HEK293T (cell line): ENCODE results near the gene FAM114A2.

Experiments
- CTCF ChIA-PET: fragments of 350-600 bp; formaldehyde crosslinking; extraction: SDS; loops from one replicate; lab custom pipeline; 2021; ENCODE audit warnings: antibody characterized with exemption, inconsistent platforms; lab: Yijun Ruan, JAX
- POLR2A ChIA-PET: fragments of 350-600 bp; formaldehyde crosslinking; extraction: SDS; loops from one replicate; lab custom pipeline; 2020; ENCODE audit warnings: antibody characterized with exemption, inconsistent platforms; lab: Yijun Ruan, JAX
- DNase-seq: peaks from one replicate; pipeline ENCODE4 v3.0.0; 2012; ENCODE audit warnings: mixed read lengths; ENCODE audit errors: extremely low spot score
- ARNT ChIP-seq: fragments of 450-650 bp; IDR thresholded peaks from 2 replicates; pipeline ENCODE4 v1.6.1; 2017; ENCODE audit warnings: mild to moderate bottlenecking
- BHLHE40 ChIP-seq: fragments of 450-650 bp; IDR thresholded peaks from 2 replicates; pipeline ENCODE4 v1.6.1; 2016; ENCODE audit warnings: mild to moderate bottlenecking, moderate library complexity, borderline replicate concordance
- CTBP1 ChIP-seq: fragments of 450-650 bp; IDR thresholded peaks from 2 replicates; pipeline ENCODE4 v1.6.1; 2016; ENCODE audit warnings: borderline replicate concordance
- ELF4 ChIP-seq: fragments of 450-650 bp; IDR thresholded peaks from 2 replicates; pipeline ENCODE4 v1.6.1; 2017; ENCODE audit warnings: antibody characterized with exemption
- FOXA1 ChIP-seq: fragments of 450-650 bp; IDR thresholded peaks from 2 replicates; pipeline ENCODE4 v1.6.1; 2016; ENCODE audit warnings: mild to moderate bottlenecking
- FOXK2 ChIP-seq: fragments of 450-650 bp; IDR thresholded peaks from 2 replicates; pipeline ENCODE4 v1.6.1; 2016; ENCODE audit warnings: mild to moderate bottlenecking
- FOXM1 ChIP-seq: fragments of 450-650 bp; IDR thresholded peaks from 2 replicates; pipeline ENCODE4 v1.6.1; 2017; ENCODE audit warnings: mild to moderate bottlenecking, borderline replicate concordance
- HDGF ChIP-seq: fragments of 450-650 bp; IDR thresholded peaks from 2 replicates; pipeline ENCODE4 v1.6.1; 2017; ENCODE audit warnings: antibody characterized with exemption, borderline replicate concordance
- L3MBTL2 ChIP-seq: fragments of 450-650 bp; conservative IDR thresholded peaks from 2 replicates; pipeline ENCODE4 v1.6.1; 2016; ENCODE audit warnings: mild to moderate bottlenecking
- LEF1 ChIP-seq: fragments of 450-650 bp; IDR thresholded peaks from 2 replicates; pipeline ENCODE4 v1.6.1; 2017; ENCODE audit warnings: mild to moderate bottlenecking, borderline replicate concordance
- NFRKB ChIP-seq: fragments of 450-650 bp; IDR thresholded peaks from 2 replicates; pipeline ENCODE4 v1.6.1; 2016; ENCODE audit warnings: mild to moderate bottlenecking, moderate library complexity
- PKNOX1 ChIP-seq: fragments of 450-650 bp; IDR thresholded peaks from 2 replicates; pipeline ENCODE4 v1.6.1; 2016
- SP1 ChIP-seq: fragments of 450-650 bp; IDR thresholded peaks from 2 replicates; pipeline ENCODE4 v1.6.1; 2017
- SUZ12 ChIP-seq: fragments of 450-650 bp; IDR thresholded peaks from 2 replicates; pipeline ENCODE4 v1.6.1; 2016; ENCODE audit warnings: mild to moderate bottlenecking
- TARDBP ChIP-seq: fragments of 450-650 bp; IDR thresholded peaks from 2 replicates; pipeline ENCODE4 v1.6.1; 2016
- ZNF384 ChIP-seq: fragments of 450-650 bp; IDR thresholded peaks from 2 replicates; pipeline ENCODE4 v1.6.1; 2016

The FAM114A2 gene

GRCh38 chr5:154038707-154039457 is at the start of gene FAM114A2, which contains the start of gene MFAP3:
Gene FAM114A2 (minus strand): TSS chr5:154038910. CDS start chr5:154034953, 3,957 bp downstream.
Gene MFAP3 (plus strand): TSS chr5:154038967. CDS start chr5:154049723, 10,756 bp downstream.
- peak; percentile 93 for DNase-seq
- ChIA-PET POLR2A (interaction anchor here (0.9 to 1.9 kb wide), 22 partner anchors 9 to 445 kb away, joined by 3 to 22 read pairs (median 5); partner anchors contain the start of genes GALNT10 and SAP30L), CTCF (interaction anchor here (0.8 kb wide), 1 partner anchor 118 kb away, joined by 3 read pairs; no protein-coding TSS in a partner anchor)
- TF ChIP-seq NFRKB, result no peak
- no peak for TF ChIP-seq ARNT
- peak; percentile 89 for TF ChIP-seq L3MBTL2
- TF ChIP-seq TARDBP, result no peak

GRCh38 chr5:154087260-154087659 is 48.5 kb upstream of the FAM114A2 start:
- ChIA-PET CTCF (interaction anchor here (1.0 to 1.1 kb wide), 2 partner anchors 11 to 110 kb away, joined by 3 read pairs; no protein-coding TSS in a partner anchor), POLR2A (no interaction called here)
- no peak for DNase-seq
- TF ChIP-seq TARDBP (no peak), PKNOX1 (peak; percentile 88)

GRCh38 chr5:154086641-154087040 is 47.9 kb upstream of the FAM114A2 start:
- TF ChIP-seq ARNT (no peak), HDGF (no peak), NFRKB (no peak), FOXK2 (no peak), BHLHE40 (no peak), ELF4 (no peak), FOXA1 (no peak), SP1 (no peak), CTBP1 (no peak), LEF1 (no peak), ZNF384 (no peak), SUZ12 (no peak), PKNOX1 (no peak), FOXM1 (no peak)
- POLR2A ChIA-PET, result interaction anchor here (1.2 kb wide), 1 partner anchor 48 kb away, joined by 3 read pairs; the partner anchor contains the start of genes FAM114A2 and MFAP3
- CTCF ChIA-PET, result interaction anchor here (0.6 to 1.1 kb wide), 3 partner anchors 10 to 111 kb away, joined by 3 read pairs; no protein-coding TSS in a partner anchor
- no peak for DNase-seq

- POLR2A ChIA-PET, result interaction anchor here (1.2 kb wide), 1 partner anchor 47 kb away, joined by 3 read pairs; the partner anchor contains the start of genes FAM114A2 and MFAP3
- no peak for TF ChIP-seq FOXA1
- TF ChIP-seq PKNOX1, result no peak
- TF ChIP-seq NFRKB, result no peak
- TF ChIP-seq ARNT, result no peak
- TF ChIP-seq TARDBP, result no peak
- TF ChIP-seq FOXM1, result no peak
- no peak for DNase-seq
- CTCF ChIA-PET, result interaction anchor here (0.6 to 1.0 kb wide), 3 partner anchors 32 to 1010 kb away, joined by 3 read pairs; no protein-coding TSS in a partner anchor
Measured at GRCh38 chr5:154086146-154086545, 47.4 kb upstream of the FAM114A2 start.

GRCh38 chr5:154084062-154084639 is 45.4 kb upstream of the FAM114A2 start:
- DNase-seq, result no peak
- ChIA-PET CTCF (no interaction called here), POLR2A (interaction anchor here (1.2 kb wide), 1 partner anchor 46 kb away, joined by 5 read pairs; the partner anchor contains the start of genes FAM114A2 and MFAP3)
- TF ChIP-seq CTBP1 (no peak), SUZ12 (no peak), BHLHE40 (no peak), LEF1 (no peak), ELF4 (no peak)

GRCh38 chr5:154081246-154081645 is 42.5 kb upstream of the FAM114A2 start:
- ChIA-PET POLR2A (no interaction called here), CTCF (interaction anchor here (1.3 to 1.4 kb wide), 2 partner anchors 8 to 324 kb away, joined by 4 to 6 read pairs; no protein-coding TSS in a partner anchor)
- no peak for TF ChIP-seq ZNF384
- TF ChIP-seq L3MBTL2, result no peak
- TF ChIP-seq ARNT, result no peak
- no peak for TF ChIP-seq NFRKB
- TF ChIP-seq PKNOX1, result no peak
- no peak for TF ChIP-seq FOXM1
- no peak for TF ChIP-seq TARDBP
- TF ChIP-seq HDGF, result no peak
- TF ChIP-seq LEF1, result no peak
- TF ChIP-seq SUZ12, result no peak
- no peak for TF ChIP-seq FOXA1
- no peak for TF ChIP-seq BHLHE40
- no peak for TF ChIP-seq CTBP1
- DNase-seq, result no peak
